ENCODE measurements around the gene SLC2A11.
A peak's percentile ranks its signal among the peaks of the same experiment; 100 is the strongest.
"Not testable (repeated sequence)": the region's sequence is repeated elsewhere in the genome, so short reads cannot be mapped to it uniquely, and the experiment has no call there.

Gene SLC2A11

GRCh38 chr22:23908587-23909205 is 51.0 kb downstream of the SLC2A11 start:
- H3K9me3 ChIP-seq (ENCODE audit: control insufficient read depth, insufficient read depth, low read length): no peaks in the 10 kb centered on the region
- H3K4me3 ChIP-seq (ENCODE audit: low read depth, low read length): no peak overlapping the region
- H3K4me1 ChIP-seq (ENCODE audit: control insufficient read depth, insufficient read depth, low read length): peaks cover 22% of the 10 kb centered on the region
- H3K9ac ChIP-seq (ENCODE audit: low read depth, low read length): no peak overlapping the region
- H3K36me3 ChIP-seq (ENCODE audit: control insufficient read depth, insufficient read depth, low read length): no peaks in the 10 kb centered on the region
- H3K27me3 ChIP-seq (ENCODE audit: control insufficient read depth, insufficient read depth, low read length): peaks cover 5% of the 10 kb centered on the region

- Histone ChIP-seq H3K36me3 (ENCODE audit: control insufficient read depth, insufficient read depth, low read length) (no peaks in the 10 kb centered on the region), H3K4me3 (ENCODE audit: low read depth, low read length) (no peak overlapping the region), H3K9ac (ENCODE audit: low read depth, low read length) (no peak overlapping the region), H3K27me3 (ENCODE audit: control insufficient read depth, insufficient read depth, low read length) (peaks cover 5% of the 10 kb centered on the region), H3K9me3 (ENCODE audit: control insufficient read depth, insufficient read depth, low read length) (no peaks in the 10 kb centered on the region), H3K4me1 (ENCODE audit: control insufficient read depth, insufficient read depth, low read length) (peaks cover 22% of the 10 kb centered on the region)
Observed at GRCh38 chr22:23909296-23909898, 51.7 kb downstream of the SLC2A11 start.

GRCh38 chr22:23910496-23911190 is 53.0 kb downstream of the SLC2A11 start:
- H3K4me3 ChIP-seq (ENCODE audit: low read depth, low read length): no peak overlapping the region
- H3K36me3 ChIP-seq (ENCODE audit: control insufficient read depth, insufficient read depth, low read length): no peaks in the 10 kb centered on the region
- peaks cover 22% of the 10 kb centered on the region for H3K4me1 ChIP-seq (ENCODE audit: control insufficient read depth, insufficient read depth, low read length)
- no peaks in the 10 kb centered on the region for H3K27me3 ChIP-seq (ENCODE audit: control insufficient read depth, insufficient read depth, low read length)
- no peak overlapping the region for H3K9ac ChIP-seq (ENCODE audit: low read depth, low read length)
- H3K9me3 ChIP-seq (ENCODE audit: control insufficient read depth, insufficient read depth, low read length): no peaks in the 10 kb centered on the region

GRCh38 chr22:23911318-23911980 is 53.8 kb downstream of the SLC2A11 start:
- Histone ChIP-seq H3K9me3 (ENCODE audit: control insufficient read depth, insufficient read depth, low read length) (no peaks in the 10 kb centered on the region), H3K27me3 (ENCODE audit: control insufficient read depth, insufficient read depth, low read length) (no peaks in the 10 kb centered on the region), H3K4me1 (ENCODE audit: control insufficient read depth, insufficient read depth, low read length) (peaks cover 22% of the 10 kb centered on the region), H3K4me3 (ENCODE audit: low read depth, low read length) (no peak overlapping the region), H3K36me3 (ENCODE audit: control insufficient read depth, insufficient read depth, low read length) (no peaks in the 10 kb centered on the region), H3K9ac (ENCODE audit: low read depth, low read length) (no peak overlapping the region)

GRCh38 chr22:23912293-23912903 is 54.7 kb downstream of the SLC2A11 start:
- Histone ChIP-seq H3K4me3 (ENCODE audit: low read depth, low read length) (no peak overlapping the region), H3K27me3 (ENCODE audit: control insufficient read depth, insufficient read depth, low read length) (no peaks in the 10 kb centered on the region), H3K36me3 (ENCODE audit: control insufficient read depth, insufficient read depth, low read length) (no peaks in the 10 kb centered on the region), H3K9me3 (ENCODE audit: control insufficient read depth, insufficient read depth, low read length) (no peaks in the 10 kb centered on the region), H3K4me1 (ENCODE audit: control insufficient read depth, insufficient read depth, low read length) (peaks cover 22% of the 10 kb centered on the region), H3K9ac (ENCODE audit: low read depth, low read length) (no peak overlapping the region)

- Histone ChIP-seq H3K4me3 (ENCODE audit: low read depth, low read length) (peak overlapping the region; percentile 65), H3K9me3 (ENCODE audit: control insufficient read depth, insufficient read depth, low read length) (no peaks in the 10 kb centered on the region), H3K4me1 (ENCODE audit: control insufficient read depth, insufficient read depth, low read length) (peaks cover 19% of the 10 kb centered on the region), H3K27me3 (ENCODE audit: control insufficient read depth, insufficient read depth, low read length) (no peaks in the 10 kb centered on the region), H3K36me3 (ENCODE audit: control insufficient read depth, insufficient read depth, low read length) (no peaks in the 10 kb centered on the region), H3K9ac (ENCODE audit: low read depth, low read length) (peak overlapping the region; percentile 82)
Observed at GRCh38 chr22:23913306-23913660, 55.6 kb downstream of the SLC2A11 start.

GRCh38 chr22:23913661-23914353 is 56.1 kb downstream of the SLC2A11 start:
- Histone ChIP-seq H3K4me3 (ENCODE audit: low read depth, low read length) (peak overlapping the region; percentile 65), H3K36me3 (ENCODE audit: control insufficient read depth, insufficient read depth, low read length) (no peaks in the 10 kb centered on the region), H3K9me3 (ENCODE audit: control insufficient read depth, insufficient read depth, low read length) (no peaks in the 10 kb centered on the region), H3K4me1 (ENCODE audit: control insufficient read depth, insufficient read depth, low read length) (peaks cover 14% of the 10 kb centered on the region), H3K27me3 (ENCODE audit: control insufficient read depth, insufficient read depth, low read length) (no peaks in the 10 kb centered on the region), H3K9ac (ENCODE audit: low read depth, low read length) (peak overlapping the region; percentile 82)

- H3K9me3 ChIP-seq (ENCODE audit: control insufficient read depth, insufficient read depth, low read length): no peaks in the 10 kb centered on the region
- H3K27me3 ChIP-seq (ENCODE audit: control insufficient read depth, insufficient read depth, low read length): no peaks in the 10 kb centered on the region
- H3K36me3 ChIP-seq (ENCODE audit: control insufficient read depth, insufficient read depth, low read length): no peaks in the 10 kb centered on the region
- H3K9ac ChIP-seq (ENCODE audit: low read depth, low read length): no peak overlapping the region
- H3K4me1 ChIP-seq (ENCODE audit: control insufficient read depth, insufficient read depth, low read length): peaks cover 5% of the 10 kb centered on the region
- H3K4me3 ChIP-seq (ENCODE audit: low read depth, low read length): no peak overlapping the region
Observed at GRCh38 chr22:23915290-23915689, 57.6 kb downstream of the SLC2A11 start.

- not testable (repeated sequence) for H3K9me3 ChIP-seq (ENCODE audit: control insufficient read depth, insufficient read depth, low read length); H3K36me3 ChIP-seq (ENCODE audit: control insufficient read depth, insufficient read depth, low read length); H3K9ac ChIP-seq (ENCODE audit: low read depth, low read length); H3K27me3 ChIP-seq (ENCODE audit: control insufficient read depth, insufficient read depth, low read length); H3K4me1 ChIP-seq (ENCODE audit: control insufficient read depth, insufficient read depth, low read length); H3K4me3 ChIP-seq (ENCODE audit: low read depth, low read length)
Observed at GRCh38 chr22:23920267-23920611, 62.6 kb downstream of the SLC2A11 start.

- not testable (repeated sequence) for H3K9me3 ChIP-seq (ENCODE audit: control insufficient read depth, insufficient read depth, low read length); H3K4me3 ChIP-seq (ENCODE audit: low read depth, low read length); H3K36me3 ChIP-seq (ENCODE audit: control insufficient read depth, insufficient read depth, low read length)
Observed at GRCh38 chr22:23921586-23922201, 64.0 kb downstream of the SLC2A11 start.

GRCh38 chr22:23922921-23923320 is 65.2 kb downstream of the SLC2A11 start:
- Histone ChIP-seq H3K9me3 (ENCODE audit: control insufficient read depth, insufficient read depth, low read length) (peaks cover 3% of the 10 kb centered on the region), H3K36me3 (ENCODE audit: control insufficient read depth, insufficient read depth, low read length) (no peaks in the 10 kb centered on the region), H3K9ac (ENCODE audit: low read depth, low read length) (no peak overlapping the region), H3K4me1 (ENCODE audit: control insufficient read depth, insufficient read depth, low read length) (no peaks in the 10 kb centered on the region), H3K27me3 (ENCODE audit: control insufficient read depth, insufficient read depth, low read length) (no peaks in the 10 kb centered on the region), H3K4me3 (ENCODE audit: low read depth, low read length) (no peak overlapping the region)

More at GRCh38 chr22:23921586-23922201, 64.0 kb downstream of the SLC2A11 start:
- H3K27me3 ChIP-seq (ENCODE audit: control insufficient read depth, insufficient read depth, low read length); H3K9ac ChIP-seq (ENCODE audit: low read depth, low read length); H3K4me1 ChIP-seq (ENCODE audit: control insufficient read depth, insufficient read depth, low read length): not testable (repeated sequence)
